CD4-positive, CD25-positive, alpha-beta regulatory T cell (primary cell): ENCODE data around the gene TAS2R42. TPM values are rescaled to one million over a fixed set of nuclear protein-coding genes. Genes with fewer than 3 reads are reported as not detected.

Experiments
- ATAC-seq, 2 donors: fragments of 150-1000 bp; cut with Tn5 transposase; one replicate each; pipeline ENCODE4 v1.10.0; 2021; ENCODE audit warnings: low read depth in 2 of 2, moderate number of reproducible peaks in 2 of 2, moderate library complexity in 1 of 2
- DNase-seq, 3 donors: peaks; one replicate each; pipeline versions ENCODE4 v3.0.0 to v3.0.0-alpha.2; 2012 to 2022; ENCODE audit warnings: mixed read lengths in 1 of 3
- H3K27ac ChIP-seq: one replicate; pipeline ENCODE4 v1.7.0; 2013; ENCODE audit warnings: mild to moderate bottlenecking, low read length; ENCODE audit not compliant: insufficient read depth, poor library complexity, severe bottlenecking
- H3K27me3 ChIP-seq: one replicate; pipeline ENCODE4 v1.7.0; 2013; ENCODE audit warnings: low read length; ENCODE audit not compliant: control insufficient read depth, insufficient read depth
- H3K36me3 ChIP-seq: one replicate; pipeline ENCODE4 v1.7.0; 2013; ENCODE audit warnings: mild to moderate bottlenecking, low read length, moderate library complexity; ENCODE audit not compliant: control insufficient read depth, insufficient read depth
- H3K4me1 ChIP-seq: 2 replicates; pipeline ENCODE4 v1.7.0; 2013; ENCODE audit warnings: mild to moderate bottlenecking, low read length; ENCODE audit not compliant: insufficient read depth, control insufficient read depth, poor library complexity, severe bottlenecking
- H3K4me3 ChIP-seq: one replicate; pipeline ENCODE4 v1.7.0; 2013; ENCODE audit warnings: low read depth, mild to moderate bottlenecking, low read length, moderate library complexity
- H3K9me3 ChIP-seq, 2 experiments: 1 replicate in 1 of 2; 2 replicates in 1 of 2; pipeline ENCODE4 v1.7.0; 2013; ENCODE audit warnings: low read length in 2 of 2, mild to moderate bottlenecking in 1 of 2, moderate library complexity in 1 of 2; ENCODE audit not compliant: control insufficient read depth in 2 of 2
- H3K27ac Mint-ChIP-seq, 3 donors: one replicate each; pipeline ENCODE4 v1.8.0; 2020 to 2022; ENCODE audit warnings: mild to moderate bottlenecking in 3 of 3, mixed read lengths in 3 of 3, moderate library complexity in 2 of 3
- H3K27me3 Mint-ChIP-seq: one replicate; pipeline ENCODE4 v1.8.0; 2022; ENCODE audit warnings: mild to moderate bottlenecking, mixed read lengths
- H3K36me3 Mint-ChIP-seq: one replicate; pipeline ENCODE4 v1.8.0; 2020; ENCODE audit warnings: mixed read lengths
- H3K4me1 Mint-ChIP-seq, 4 donors: one replicate each; pipeline ENCODE4 v1.8.0; 2020 to 2022; ENCODE audit warnings: mixed read lengths in 4 of 4, mild to moderate bottlenecking in 1 of 4
- H3K4me3 Mint-ChIP-seq, 4 donors: one replicate each; pipeline ENCODE4 v1.8.0; 2020 to 2022; ENCODE audit warnings: mild to moderate bottlenecking in 4 of 4, mixed read lengths in 4 of 4, moderate library complexity in 3 of 4
- H3K9me3 Mint-ChIP-seq, 7 donors: one replicate each; pipeline ENCODE4 v1.8.0; 2020 to 2022; ENCODE audit warnings: mixed read lengths in 7 of 7, mild to moderate bottlenecking in 3 of 7, moderate library complexity in 2 of 7
- polyA plus RNA-seq, 4 donors: library from polyadenylated mRNA; unstranded; fragments of 300-500 nt; fragmentation: Illumina TruSeq; gene quantifications; one replicate each; pipeline ENCODE4 v1.2.3, GENCODE V29; 2021
- total RNA-seq: library from RNA; stranded (reverse); gene quantifications from one replicate; pipeline ENCODE4 v1.2.3, GENCODE V29; 2022

The TAS2R42 gene
- total and polyA plus RNA-seq, 5 donors from 2014 or later, result not detected

GRCh38 chr12:11182529-11182928, 4.2 kb downstream of the TAS2R42 start:
- no peak for ATAC-seq

GRCh38 chr12:11178250-11178649, 8.5 kb downstream of the TAS2R42 start:
- H3K4me3 Mint-ChIP-seq, result no peak overlapping the region
- no peaks in the 10 kb centered on the region for H3K9me3 Mint-ChIP-seq

More at GRCh38 chr12:11182529-11182928, 4.2 kb downstream of the TAS2R42 start:
- Histone ChIP-seq H3K27me3 (no peaks in the 10 kb centered on the region), H3K27ac (no peak overlapping the region), H3K4me1 (no peaks in the 10 kb centered on the region), H3K9me3 (no peaks in the 10 kb centered on the region), H3K36me3 (no peaks in the 10 kb centered on the region), H3K4me3 (no peak overlapping the region)
- Mint-ChIP-seq H3K9me3 (no peaks in the 10 kb centered on the region), H3K4me1 (peaks cover 0 to 13% (median 3%) of the 10 kb centered on the region in 4 donors), H3K4me3 (no peak overlapping the region), H3K36me3 (peaks cover 8% of the 10 kb centered on the region), H3K27ac (no peak overlapping the region), H3K27me3 (no peaks in the 10 kb centered on the region)
- no peak for DNase-seq

GRCh38 chr12:11174022-11174421, 12.7 kb downstream of the TAS2R42 start:
- Mint-ChIP-seq H3K9me3 (no peaks in the 10 kb centered on the region), H3K4me1 (peaks cover 36 to 59% (median 48%) of the 10 kb centered on the region in 4 donors), H3K27me3 (no peaks in the 10 kb centered on the region), H3K27ac (no peak overlapping the region), H3K4me3 (peak overlapping the region in 1 of 4 donors; percentile 31), H3K36me3 (peaks cover 28% of the 10 kb centered on the region)
- DNase-seq, result no peak
- ATAC-seq, result no peak
- no peaks in the 10 kb centered on the region for H3K27me3 ChIP-seq
- H3K27ac ChIP-seq, result no peak overlapping the region
- no peaks in the 10 kb centered on the region for H3K9me3 ChIP-seq
- peaks cover 29% of the 10 kb centered on the region for H3K4me1 ChIP-seq
- H3K4me3 ChIP-seq, result no peak overlapping the region
- peaks cover 6% of the 10 kb centered on the region for H3K36me3 ChIP-seq

More at GRCh38 chr12:11178250-11178649, 8.5 kb downstream of the TAS2R42 start:
- no peaks in the 10 kb centered on the region for H3K4me1 ChIP-seq
- no peaks in the 10 kb centered on the region for H3K27me3 ChIP-seq
- H3K36me3 ChIP-seq, result peaks cover 3% of the 10 kb centered on the region
- Mint-ChIP-seq H3K27me3 (no peaks in the 10 kb centered on the region), H3K4me1 (peaks cover 5 to 29% (median 17%) of the 10 kb centered on the region in 4 donors), H3K36me3 (peaks cover 23% of the 10 kb centered on the region), H3K27ac (no peak overlapping the region)
- H3K27ac ChIP-seq, result no peak overlapping the region
- DNase-seq (no peak), ATAC-seq (no peak)
- H3K9me3 ChIP-seq, result no peaks in the 10 kb centered on the region
- no peak overlapping the region for H3K4me3 ChIP-seq

GRCh38 chr12:11171969-11172675, 14.6 kb downstream of the TAS2R42 start:
- H3K4me3 ChIP-seq, result peak overlapping the region; percentile 99
- H3K27me3 Mint-ChIP-seq, result no peaks in the 10 kb centered on the region
- peak overlapping the region; percentile 81 for H3K27ac ChIP-seq
- peaks cover 7% of the 10 kb centered on the region for H3K36me3 ChIP-seq
- H3K4me3 Mint-ChIP-seq, result peak overlapping the region; percentile 98 to 99 (median 98)
- peaks cover 42 to 72% (median 56%) of the 10 kb centered on the region in 4 donors for H3K4me1 Mint-ChIP-seq
- H3K9me3 ChIP-seq, result no peaks in the 10 kb centered on the region
- DNase-seq (no peak), ATAC-seq (no peak)
- peaks cover 36% of the 10 kb centered on the region for H3K4me1 ChIP-seq
- peaks cover 31% of the 10 kb centered on the region for H3K36me3 Mint-ChIP-seq
- peak overlapping the region; percentile 98 to 100 (median 99) for H3K27ac Mint-ChIP-seq
- no peaks in the 10 kb centered on the region for H3K27me3 ChIP-seq
- H3K9me3 Mint-ChIP-seq, result no peaks in the 10 kb centered on the region

- H3K4me1 Mint-ChIP-seq, result peaks cover 42 to 80% (median 62%) of the 10 kb centered on the region in 4 donors
- no peaks in the 10 kb centered on the region for H3K9me3 Mint-ChIP-seq
- peaks cover 32% of the 10 kb centered on the region for H3K36me3 Mint-ChIP-seq
These were observed 15.4 kb downstream of the TAS2R42 start, which contains the start of gene SMIM10L1 for GRCh38 chr12:11171145-11171968. SMIM10L1 (plus strand) TSS chr12:11171194; CDS start chr12:11171357, 163 bp downstream.

DNA sequence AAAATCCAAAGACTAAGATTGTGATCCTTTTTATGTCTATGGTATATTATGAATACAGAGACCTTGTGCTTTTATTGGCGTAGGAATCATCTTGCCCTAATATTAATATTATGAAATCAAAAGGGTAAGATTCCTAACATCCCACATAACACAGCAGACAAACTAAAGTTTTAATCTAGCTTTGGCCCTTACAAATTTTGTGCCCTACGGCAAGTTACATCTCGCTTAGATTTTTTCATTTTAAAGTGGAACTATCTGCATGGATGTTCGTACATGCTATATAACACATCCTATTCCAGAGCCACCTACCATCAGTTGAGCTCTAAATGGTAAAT, 16.0 kb downstream of the TAS2R42 start:
- Mint-ChIP-seq H3K27me3 (no peaks in the 10 kb centered on the region), H3K4me1 (peaks cover 42 to 82% (median 61%) of the 10 kb centered on the region in 4 donors), H3K4me3 (peak overlapping the region; percentile 93 to 99 (median 98)), H3K27ac (peak overlapping the region; percentile 57 to 100 (median 98)), H3K9me3 (no peaks in the 10 kb centered on the region), H3K36me3 (peaks cover 31% of the 10 kb centered on the region)
- ATAC-seq, result no peak
- peaks cover 13% of the 10 kb centered on the region for H3K36me3 ChIP-seq
- DNase-seq, result no peak
- H3K27ac ChIP-seq, result peak overlapping the region; percentile 81
- H3K27me3 ChIP-seq, result no peaks in the 10 kb centered on the region
- no peaks in the 10 kb centered on the region for H3K9me3 ChIP-seq
- H3K4me3 ChIP-seq, result peak overlapping the region; percentile 99
- H3K4me1 ChIP-seq, result peaks cover 36% of the 10 kb centered on the region

More at GRCh38 chr12:11171145-11171968, 15.4 kb downstream of the TAS2R42 start, which contains the start of gene SMIM10L1:
- Histone ChIP-seq H3K36me3 (peaks cover 7% of the 10 kb centered on the region), H3K4me3 (peak within 1 kb of the TSS; percentile 99), H3K4me1 (peaks cover 36% of the 10 kb centered on the region), H3K27ac (peak within 1 kb of the TSS; percentile 81), H3K27me3 (no peaks in the 10 kb centered on the region), H3K9me3 (no peaks in the 10 kb centered on the region)
- Mint-ChIP-seq H3K4me3 (peak within 1 kb of the TSS; percentile 98 to 99 (median 98)), H3K27me3 (no peaks in the 10 kb centered on the region), H3K27ac (peak within 1 kb of the TSS; percentile 98 to 100 (median 99))
- DNase-seq (peak; percentile 80 to 94 (median 86)), ATAC-seq (peak; percentile 93 to 96)

- H3K27ac ChIP-seq, result no peak overlapping the region
- peaks cover 26% of the 10 kb centered on the region for H3K4me1 ChIP-seq
- peaks cover 21% of the 10 kb centered on the region for H3K36me3 ChIP-seq
- peaks cover 46 to 90% (median 65%) of the 10 kb centered on the region in 4 donors for H3K4me1 Mint-ChIP-seq
- H3K9me3 ChIP-seq, result no peaks in the 10 kb centered on the region
- peak overlapping the region in 1 of 4 donors; percentile 11 for H3K4me3 Mint-ChIP-seq
- peaks cover 42% of the 10 kb centered on the region for H3K36me3 Mint-ChIP-seq
- no peak for DNase-seq
- no peaks in the 10 kb centered on the region for H3K27me3 ChIP-seq
- no peak overlapping the region for H3K4me3 ChIP-seq
- H3K27ac Mint-ChIP-seq, result peak overlapping the region in 1 of 3 donors; percentile 15
- H3K27me3 Mint-ChIP-seq, result no peaks in the 10 kb centered on the region
- no peak for ATAC-seq
- H3K9me3 Mint-ChIP-seq, result no peaks in the 10 kb centered on the region
These were observed 20.4 kb downstream of the TAS2R42 start for GRCh38 chr12:11166300-11166699.
